ENCODE data around the gene TTLL10.

- TF ChIP-seq CTCF (IDR thresholded peaks at IDR 0.05) (no peak), POLR2A (IDR thresholded peaks at IDR 0.05; ENCODE audit: low read length) (no peak), RAD21 (conservative IDR thresholded peaks at IDR 0.05 in 1 of 2, IDR thresholded peaks at IDR 0.05 in 1 of 2) (no peak), NFE2L2 (conservative IDR thresholded peaks at IDR 0.05; ENCODE audit: low read length) (no peak), RNF2 (IDR thresholded peaks at IDR 0.05; ENCODE audit: borderline replicate concordance, low read depth) (no peak), HOXA7 (CRISPR knock-in tag; IDR thresholded peaks at IDR 0.05) (no peak)
Observed at GRCh38 chr1:1155258-1155657, 18.4 kb upstream of the TTLL10 start.
